Uterus (tissue), 4 donors: Measurements from ENCODE around the gene ASPG. TPM values are rescaled to one million over a fixed set of nuclear protein-coding genes. Genes with fewer than 3 reads are reported as not detected.

Experiments used
- DNase-seq, 2 donors: peaks; one replicate each; pipeline ENCODE4 v3.0.0-alpha.2; 2019 to 2020
- H3K27ac ChIP-seq, 2 donors: fragments of 200-600 bp; sonication (generic); 1 replicate in 1 of 2; 2 replicates in 1 of 2; pipeline ENCODE4 v1.5.1; 2016 to 2018
- H3K27me3 ChIP-seq, 2 donors: fragments of 200-600 bp; sonication (generic); one replicate each; pipeline ENCODE4 v1.5.1; 2018 to 2019; ENCODE audit warnings: control low read depth in 1 of 2
- H3K36me3 ChIP-seq, 2 donors: fragments of 200-600 bp; sonication (generic); one replicate each; pipeline ENCODE4 v1.5.1; 2019; ENCODE audit warnings: control low read depth in 1 of 2
- H3K4me1 ChIP-seq, 2 donors: fragments of 200-600 bp; sonication (generic); one replicate each; pipeline ENCODE4 v1.5.1; 2018 to 2019; ENCODE audit warnings: control low read depth in 1 of 2
- H3K4me3 ChIP-seq, 2 donors: fragments of 200-600 bp; sonication (generic); 1 replicate in 1 of 2; 2 replicates in 1 of 2; pipeline ENCODE4 v1.5.1; 2018 to 2019; ENCODE audit warnings: mild to moderate bottlenecking in 1 of 2
- H3K9me3 ChIP-seq, 2 donors: fragments of 200-600 bp; sonication (generic); one replicate each; pipeline ENCODE4 v1.5.1; 2019; ENCODE audit warnings: control low read depth in 1 of 2
- CTCF ChIP-seq, 4 experiments: fragments of 200-600 bp in 2 of 4; fragments of 450-650 bp in 2 of 4; sonication (generic) in 2 of 4; IDR thresholded peaks; one replicate each; pipeline ENCODE4 v1.5.1; 2016 to 2019; ENCODE audit warnings: antibody characterized with exemption in 4 of 4, mild to moderate bottlenecking in 2 of 4, moderate library complexity in 1 of 4
- POLR2A ChIP-seq, 2 donors: fragments of 450-650 bp; IDR thresholded peaks; one replicate each; pipeline ENCODE4 v1.6.1; 2016; ENCODE audit warnings: antibody characterized with exemption in 2 of 2, mild to moderate bottlenecking in 1 of 2, moderate library complexity in 1 of 2
- intact Hi-C: fragments of 100-400 bp; cut with DNase I; formaldehyde crosslinking; loops from one replicate; pipeline ENCODE4 v1.15.1; 2023; ENCODE audit warnings: low total_unique reads
- total RNA-seq, 4 donors: library from RNA; depleted of rRNA in 3 of 4; stranded (reverse); fragments of >200 nt in 3 of 4; gene quantifications; one replicate each; pipeline versions ENCODE4 v1.1.0 to v1.2.4, GENCODE V29; 2014 to 2023
- donor health status: DM: yes; HTN: yes; CAD: no.

ASPG gene
- total RNA-seq, 4 donors from 2014 or later: 0.41 to 16.2 (median 0.51) TPM; not detected in 1

- DNase-seq: no peak
- Histone ChIP-seq H3K9me3 (no peaks in the 10 kb centered on the region), H3K27ac (no peak overlapping the region), H3K36me3 (no peaks in the 10 kb centered on the region), H3K4me3 (no peak overlapping the region), H3K27me3 (no peaks in the 10 kb centered on the region), H3K4me1 (no peaks in the 10 kb centered on the region)
- intact Hi-C loops: loop anchor here (5.0 kb wide), 1 partner anchor 562 kb away; no protein-coding TSS in a partner anchor
- TF ChIP-seq CTCF (IDR thresholded peaks at IDR 0.05) (no peak), POLR2A (IDR thresholded peaks at IDR 0.05) (no peak)
Observed at GRCh38 chr14:104075530-104076151, 9.9 kb upstream of the ASPG start.

- H3K36me3 ChIP-seq: no peaks in the 10 kb centered on the region
- H3K9me3 ChIP-seq: no peaks in the 10 kb centered on the region
- H3K4me3 ChIP-seq: no peak overlapping the region
- TF ChIP-seq CTCF (IDR thresholded peaks at IDR 0.05) (no peak), POLR2A (IDR thresholded peaks at IDR 0.05) (no peak)
- no peaks in the 10 kb centered on the region for H3K27me3 ChIP-seq
- H3K4me1 ChIP-seq: no peaks in the 10 kb centered on the region
- H3K27ac ChIP-seq: no peak overlapping the region
- intact Hi-C loops: loop anchor here (5.0 kb wide), 1 partner anchor 561 kb away; no protein-coding TSS in a partner anchor
- DNase-seq: no peak
Observed at GRCh38 chr14:104076743-104077142, 8.8 kb upstream of the ASPG start.

- Histone ChIP-seq H3K4me3 (no peak overlapping the region), H3K4me1 (no peaks in the 10 kb centered on the region), H3K27me3 (no peaks in the 10 kb centered on the region), H3K27ac (no peak overlapping the region), H3K36me3 (no peaks in the 10 kb centered on the region), H3K9me3 (no peaks in the 10 kb centered on the region)
- TF ChIP-seq CTCF (IDR thresholded peaks at IDR 0.05) (peak; percentile 97 to 100 (median 98)), POLR2A (IDR thresholded peaks at IDR 0.05) (no peak)
- intact Hi-C loops: loop anchor here (5.0 kb wide), 1 partner anchor 559 kb away; no protein-coding TSS in a partner anchor
- peak; percentile 82 to 83 for DNase-seq
Observed at GRCh38 chr14:104078031-104078455, 7.5 kb upstream of the ASPG start.

GRCh38 chr14:104080376-104081260 lies 4.9 kb upstream of the ASPG start:
- intact Hi-C loops: no loop called here
- H3K27ac ChIP-seq: no peak overlapping the region
- H3K36me3 ChIP-seq: no peaks in the 10 kb centered on the region
- H3K9me3 ChIP-seq: no peaks in the 10 kb centered on the region
- peaks cover 0 to under 1% of the 10 kb centered on the region in 2 donors for H3K4me1 ChIP-seq
- no peak for TF ChIP-seq CTCF (IDR thresholded peaks at IDR 0.05)
- no peak for TF ChIP-seq POLR2A (IDR thresholded peaks at IDR 0.05)
- H3K27me3 ChIP-seq: no peaks in the 10 kb centered on the region
- no peak overlapping the region for H3K4me3 ChIP-seq
- DNase-seq: no peak
